AG09309 (cell line): ENCODE data around the gene XXYLT1.

Experiments used
- DNase-seq: peaks from one replicate; pipeline ENCODE4 v3.0.0-alpha.2; 2010; ENCODE audit warnings: low read depth
- H3K4me3 ChIP-seq: 2 replicates; pipeline ENCODE4 v1.5.1; 2011; ENCODE audit warnings: mild to moderate bottlenecking, low read depth, low read length, moderate library complexity; ENCODE audit not compliant: control insufficient read depth
- CTCF ChIP-seq: IDR thresholded peaks from 2 replicates; pipeline ENCODE4 v1.5.1; 2011; ENCODE audit warnings: mild to moderate bottlenecking, low read depth, low read length, inconsistent platforms; ENCODE audit not compliant: insufficient read depth, control insufficient read depth; ENCODE audit errors: missing control alignments

XXYLT1 gene

GRCh38 chr3:195246581-195246995, 24.4 kb downstream of the XXYLT1 start:
- DNase-seq, result no peak
- H3K4me3 ChIP-seq, result no peak overlapping the region
- TF ChIP-seq CTCF, result no peak

- DNase-seq, result no peak
- no peak for TF ChIP-seq CTCF
- no peak overlapping the region for H3K4me3 ChIP-seq
These were observed 25.4 kb downstream of the XXYLT1 start for GRCh38 chr3:195245531-195245951.

DNA sequence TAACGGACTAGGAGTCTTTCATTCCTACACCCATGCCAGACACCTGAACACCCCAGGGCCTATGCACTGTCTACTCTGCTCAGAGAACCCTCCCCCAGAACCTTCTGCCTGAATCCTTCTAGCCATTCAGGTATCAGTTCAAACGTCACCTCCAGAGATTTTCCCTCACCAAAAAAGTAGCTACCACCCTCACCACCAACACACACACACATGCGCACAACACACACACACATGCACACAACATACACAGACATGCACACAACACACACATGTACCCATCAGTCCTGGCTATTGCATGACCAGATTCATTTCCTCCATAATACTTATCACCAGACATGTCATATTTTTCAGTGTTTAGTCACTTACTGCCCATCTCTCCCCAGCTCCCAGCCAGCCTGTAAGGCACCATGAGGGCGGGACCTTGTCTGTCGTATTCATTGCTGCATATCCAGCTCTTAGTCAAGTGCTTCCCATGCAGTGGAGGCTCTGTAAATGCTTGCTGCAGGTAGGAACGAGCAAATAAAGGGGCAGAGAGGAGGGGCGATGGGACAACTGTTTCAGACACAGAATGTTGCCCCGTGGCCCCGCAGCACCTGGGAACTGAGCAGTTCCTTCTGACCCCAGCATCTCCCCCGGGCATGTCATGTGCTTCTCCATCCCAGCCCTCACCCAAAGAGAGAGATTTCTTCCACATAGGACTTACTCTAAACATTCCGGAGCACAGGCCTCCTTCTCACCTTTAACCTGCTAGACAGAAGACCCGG, 29.2 kb downstream of the XXYLT1 start:
- no peak for DNase-seq

GRCh38 chr3:195240939-195241338, 30.0 kb downstream of the XXYLT1 start:
- DNase-seq, result no peak
- no peak for TF ChIP-seq CTCF

More for the DNA sequence above, 29.2 kb downstream of the XXYLT1 start:
- no peak overlapping the region for H3K4me3 ChIP-seq
- no peak for TF ChIP-seq CTCF

GRCh38 chr3:195240171-195240701, 30.7 kb downstream of the XXYLT1 start:
- no peak for TF ChIP-seq CTCF
- H3K4me3 ChIP-seq, result no peak overlapping the region
- DNase-seq, result no peak

More at GRCh38 chr3:195240939-195241338, 30.0 kb downstream of the XXYLT1 start:
- H3K4me3 ChIP-seq, result no peak overlapping the region

GRCh38 chr3:195239121-195239520, 31.8 kb downstream of the XXYLT1 start:
- no peak for DNase-seq
- H3K4me3 ChIP-seq, result no peak overlapping the region
- no peak for TF ChIP-seq CTCF

DNA sequence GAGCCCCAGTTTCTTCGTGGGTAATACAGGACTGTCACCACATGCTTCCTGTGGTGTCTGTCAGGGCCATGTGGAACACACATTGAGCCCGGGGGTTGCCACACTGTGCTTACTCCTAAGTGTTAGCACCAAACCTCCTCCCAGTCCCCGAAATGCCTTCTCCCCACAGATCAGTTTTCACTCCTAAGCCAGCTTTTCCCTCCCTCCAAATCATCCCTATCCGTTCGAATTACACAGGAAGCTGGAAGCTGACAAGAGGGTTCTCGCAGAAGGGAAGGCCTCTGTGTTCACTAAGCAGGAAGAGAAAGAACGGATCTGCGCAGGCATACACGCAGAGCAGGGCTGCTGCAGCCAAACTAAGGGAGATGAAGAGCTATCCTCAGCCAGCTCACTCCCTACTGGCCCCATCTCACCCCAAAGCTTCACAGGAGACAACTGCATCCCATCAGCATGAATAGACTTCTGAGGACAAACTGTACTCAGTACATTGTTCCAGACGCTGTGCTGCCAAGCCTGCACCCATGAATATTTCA, 32.3 kb downstream of the XXYLT1 start:
- H3K4me3 ChIP-seq, result no peak overlapping the region
- no peak for DNase-seq
- no peak for TF ChIP-seq CTCF
